ENCODE results near the gene ZDHHC14. TPM values are rescaled to one million over a fixed set of nuclear protein-coding genes. Genes with fewer than 3 reads are reported as not detected.

The ZDHHC14 gene
- total RNA-seq, 1 donor from 2014 or later, result 15.2 TPM

- no peaks in the 10 kb centered on the region for H3K4me1 ChIP-seq
- H3K9me3 ChIP-seq, result no peaks in the 10 kb centered on the region
- TF ChIP-seq POLR2AphosphoS5 (IDR thresholded peaks at IDR 0.05; ENCODE audit: insufficient read depth in 1 of 2, low read depth in 1 of 2), result no peak
- TF ChIP-seq CTCF (IDR thresholded peaks at IDR 0.05), result no peak
- TF ChIP-seq POLR2A (IDR thresholded peaks at IDR 0.05), result no peak
- no peak overlapping the region for H3K4me3 ChIP-seq
- H3K36me3 ChIP-seq, result no peaks in the 10 kb centered on the region
- no peak for DNase-seq (ENCODE audit: extremely low spot score in 2 of 2)
- intact Hi-C loops (cut with DNase I), result no loop called here
- H3K27ac ChIP-seq, result no peak overlapping the region
- no peaks in the 10 kb centered on the region for H3K27me3 ChIP-seq
Observed at GRCh38 chr6:157500022-157500421, 119.0 kb downstream of the ZDHHC14 start.

- Histone ChIP-seq H3K4me1 (no peaks in the 10 kb centered on the region), H3K9me3 (no peaks in the 10 kb centered on the region), H3K27me3 (no peaks in the 10 kb centered on the region), H3K36me3 (no peaks in the 10 kb centered on the region), H3K27ac (no peak overlapping the region), H3K4me3 (no peak overlapping the region)
- intact Hi-C loops (cut with DNase I), result no loop called here
- TF ChIP-seq POLR2AphosphoS5 (IDR thresholded peaks at IDR 0.05; ENCODE audit: insufficient read depth in 1 of 2, low read depth in 1 of 2) (no peak), POLR2A (IDR thresholded peaks at IDR 0.05) (no peak), CTCF (IDR thresholded peaks at IDR 0.05) (no peak)
- DNase-seq (ENCODE audit: extremely low spot score in 2 of 2), result no peak
Observed at GRCh38 chr6:157503018-157503747, 122.2 kb downstream of the ZDHHC14 start.

- no peaks in the 10 kb centered on the region for H3K36me3 ChIP-seq
- H3K4me3 ChIP-seq, result no peak overlapping the region
- H3K27me3 ChIP-seq, result no peaks in the 10 kb centered on the region
- H3K9me3 ChIP-seq, result no peaks in the 10 kb centered on the region
- no peaks in the 10 kb centered on the region for H3K4me1 ChIP-seq
- no peak for DNase-seq (ENCODE audit: extremely low spot score in 2 of 2)
- TF ChIP-seq POLR2A (IDR thresholded peaks at IDR 0.05), result no peak
- no peak for TF ChIP-seq CTCF (IDR thresholded peaks at IDR 0.05)
- no peak for TF ChIP-seq POLR2AphosphoS5 (IDR thresholded peaks at IDR 0.05; ENCODE audit: insufficient read depth in 1 of 2, low read depth in 1 of 2)
- no peak overlapping the region for H3K27ac ChIP-seq
- intact Hi-C loops (cut with DNase I), result no loop called here
Observed at GRCh38 chr6:157505912-157506491, 125.0 kb downstream of the ZDHHC14 start.

- Histone ChIP-seq H3K27me3 (no peaks in the 10 kb centered on the region), H3K27ac (no peak overlapping the region), H3K9me3 (no peaks in the 10 kb centered on the region), H3K36me3 (no peaks in the 10 kb centered on the region), H3K4me1 (no peaks in the 10 kb centered on the region), H3K4me3 (no peak overlapping the region)
- TF ChIP-seq CTCF (IDR thresholded peaks at IDR 0.05), result no peak
- TF ChIP-seq POLR2AphosphoS5 (IDR thresholded peaks at IDR 0.05; ENCODE audit: insufficient read depth in 1 of 2, low read depth in 1 of 2), result no peak
- TF ChIP-seq POLR2A (IDR thresholded peaks at IDR 0.05), result no peak
- no peak for DNase-seq (ENCODE audit: extremely low spot score in 2 of 2)
- intact Hi-C loops (cut with DNase I), result no loop called here
Observed at GRCh38 chr6:157510323-157511188, 129.6 kb downstream of the ZDHHC14 start.

Measured in vagina (tissue), 2 donors.